SJSA1 (cell line): ENCODE measurements around the gene AOC3. TPM values are rescaled to one million over a fixed set of nuclear protein-coding genes. Genes with fewer than 3 reads are reported as not detected.
"Not testable (repeated sequence)": the region's sequence is repeated elsewhere in the genome, so short reads cannot be mapped to it uniquely, and the experiment has no call there.

ENCODE experiments used
- DNase-seq, 2 experiments: peaks; one replicate each; pipeline ENCODE4 v3.0.0-alpha.2; 2015 to 2020; ENCODE audit warnings: low spot score in 2 of 2, low read depth in 1 of 2
- H3K27ac ChIP-seq: fragments of 250-450 bp; sonication (Bioruptor Pico); 2 replicates; pipeline ENCODE4 v1.5.1; 2020; ENCODE audit warnings: mild to moderate bottlenecking, moderate library complexity
- H3K27me3 ChIP-seq: fragments of 250-450 bp; sonication (Bioruptor Pico); replicated peaks from 2 replicates; pipeline ENCODE4 v1.5.1; 2020; ENCODE audit warnings: mild to moderate bottlenecking, moderate library complexity
- H3K36me3 ChIP-seq: fragments of 250-450 bp; sonication (Bioruptor Pico); 2 replicates; pipeline ENCODE4 v1.5.1; 2020; ENCODE audit warnings: mild to moderate bottlenecking
- H3K4me1 ChIP-seq: fragments of 250-450 bp; sonication (Bioruptor Pico); replicated peaks from 2 replicates; pipeline ENCODE4 v1.6.1; 2021; ENCODE audit warnings: mild to moderate bottlenecking
- H3K4me3 ChIP-seq: fragments of 250-450 bp; sonication (Bioruptor Pico); 2 replicates; pipeline ENCODE4 v1.5.1; 2020; ENCODE audit warnings: mild to moderate bottlenecking
- H3K9me3 ChIP-seq: fragments of 250-450 bp; sonication (Bioruptor Pico); replicated peaks from 2 replicates; pipeline ENCODE4 v1.5.1; 2020; ENCODE audit warnings: mild to moderate bottlenecking
- total RNA-seq: library from RNA; depleted of rRNA; stranded (reverse); fragments of >200 nt; shearing (Covaris generic); gene quantifications from 2 replicates; pipeline ENCODE4 v1.2.3, GENCODE V29; 2014

Gene AOC3
- total RNA-seq, 1 experiment from 2014 or later, result not detected

DNA sequence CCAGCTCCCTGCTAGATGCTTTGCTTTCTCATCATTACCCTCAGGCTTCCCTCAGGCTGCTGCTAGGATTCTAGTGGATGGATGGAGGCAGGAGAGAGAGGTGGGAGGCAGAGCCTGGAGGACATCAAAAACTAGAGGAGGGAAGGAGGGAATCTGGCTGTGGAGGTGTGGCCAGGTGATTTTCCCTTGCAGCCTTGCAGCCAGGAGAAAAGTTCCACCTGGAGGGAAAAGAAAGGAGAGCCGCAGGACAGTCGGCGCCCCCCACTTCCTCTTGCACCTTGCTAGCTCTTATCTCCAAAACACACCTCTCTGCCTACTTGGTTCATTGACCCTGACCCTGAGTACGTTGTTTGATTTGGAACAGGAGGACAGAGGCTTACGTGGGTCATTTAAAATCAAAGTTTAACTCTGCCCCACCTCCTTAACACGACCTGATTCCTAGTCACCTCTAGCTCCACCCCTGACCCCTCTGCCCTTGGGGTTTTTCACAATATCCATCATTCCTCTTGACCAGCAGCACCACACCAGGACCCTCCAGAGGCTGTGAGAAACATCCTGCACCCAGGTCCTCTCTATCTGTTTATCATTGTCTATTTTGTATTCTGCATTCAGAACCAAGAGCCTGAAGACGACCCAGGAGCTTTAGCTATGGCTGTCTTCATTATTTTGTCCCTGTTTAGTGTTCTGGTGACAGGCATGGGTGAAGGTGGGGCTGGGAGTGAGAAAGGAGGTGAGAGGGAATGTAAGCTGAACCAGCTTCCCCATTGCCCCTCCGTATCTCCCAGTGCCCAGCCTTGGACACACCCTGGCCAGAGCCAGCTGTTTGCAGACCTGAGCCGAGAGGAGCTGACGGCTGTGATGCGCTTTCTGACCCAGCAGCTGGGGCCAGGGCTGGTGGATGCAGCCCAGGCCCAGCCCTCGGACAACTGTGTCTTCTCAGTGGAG is 15.9 kb downstream of the AOC3 start:
- Histone ChIP-seq H3K27ac (no peak overlapping the region), H3K27me3 (peaks cover 10% of the 10 kb centered on the region; the same call in 1 of the 2 replicates), H3K4me3 (no peak overlapping the region), H3K4me1 (no peaks in the 10 kb centered on the region), H3K36me3 (no peaks in the 10 kb centered on the region), H3K9me3 (peaks cover 2% of the 10 kb centered on the region; the same call in 1 of the 2 replicates)
- no peak for DNase-seq

DNA sequence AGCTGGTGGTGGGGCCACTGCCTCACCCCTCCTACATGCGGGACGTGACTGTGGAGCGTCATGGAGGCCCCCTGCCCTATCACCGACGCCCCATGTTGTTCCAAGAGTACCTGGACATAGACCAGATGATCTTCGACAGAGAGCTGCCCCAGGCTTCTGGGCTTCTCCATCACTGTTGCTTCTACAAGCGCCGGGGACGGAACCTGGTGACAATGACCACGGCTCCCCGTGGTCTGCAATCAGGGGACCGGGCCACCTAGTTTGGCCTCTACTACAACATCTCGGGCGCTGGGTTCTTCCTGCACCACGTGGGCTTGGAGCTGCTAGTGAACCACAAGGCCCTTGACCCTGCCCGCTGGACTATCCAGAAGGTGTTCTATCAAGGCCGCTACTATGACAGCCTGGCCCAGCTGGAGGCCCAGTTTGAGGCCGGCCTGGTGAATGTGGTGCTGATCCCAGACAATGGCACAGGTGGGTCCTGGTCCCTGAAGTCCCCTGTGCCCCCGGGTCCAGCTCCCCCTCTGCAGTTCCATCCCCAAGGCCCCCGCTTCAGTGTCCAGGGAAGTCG is 16.8 kb downstream of the AOC3 start:
- not testable (repeated sequence) for H3K9me3 ChIP-seq, DNase-seq, H3K27ac ChIP-seq

DNA sequence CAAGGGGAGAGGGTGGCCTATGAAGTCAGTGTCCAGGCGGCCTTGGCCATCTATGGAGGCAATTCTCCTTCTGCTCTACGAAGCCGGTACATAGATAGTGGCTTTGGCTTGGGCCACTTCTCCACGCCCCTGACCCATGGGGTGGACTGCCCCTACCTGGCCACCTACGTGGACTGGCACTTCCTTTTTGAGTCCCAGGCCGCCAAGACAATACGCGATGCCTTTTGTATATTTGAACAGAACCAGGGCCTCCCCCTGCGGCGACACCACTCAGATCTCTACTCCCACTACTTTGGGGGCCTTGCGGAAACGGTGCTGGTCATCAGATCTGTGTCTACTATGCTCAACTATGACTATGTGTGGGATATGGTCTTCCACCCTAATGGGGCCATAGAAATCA is 17.3 kb downstream of the AOC3 start:
- no peaks in the 10 kb centered on the region for H3K4me1 ChIP-seq
- no peaks in the 10 kb centered on the region; the same call in 1 of the 2 replicates for H3K9me3 ChIP-seq
- no peak for DNase-seq
- H3K4me3 ChIP-seq, result no peak overlapping the region
- no peak overlapping the region for H3K27ac ChIP-seq
- H3K27me3 ChIP-seq, result peaks cover 13% of the 10 kb centered on the region; the same call in 1 of the 2 replicates
- H3K36me3 ChIP-seq, result no peaks in the 10 kb centered on the region

More for the DNA sequence above, 16.8 kb downstream of the AOC3 start:
- H3K4me1 ChIP-seq, H3K27me3 ChIP-seq, H3K36me3 ChIP-seq, H3K4me3 ChIP-seq: not testable (repeated sequence)

DNA sequence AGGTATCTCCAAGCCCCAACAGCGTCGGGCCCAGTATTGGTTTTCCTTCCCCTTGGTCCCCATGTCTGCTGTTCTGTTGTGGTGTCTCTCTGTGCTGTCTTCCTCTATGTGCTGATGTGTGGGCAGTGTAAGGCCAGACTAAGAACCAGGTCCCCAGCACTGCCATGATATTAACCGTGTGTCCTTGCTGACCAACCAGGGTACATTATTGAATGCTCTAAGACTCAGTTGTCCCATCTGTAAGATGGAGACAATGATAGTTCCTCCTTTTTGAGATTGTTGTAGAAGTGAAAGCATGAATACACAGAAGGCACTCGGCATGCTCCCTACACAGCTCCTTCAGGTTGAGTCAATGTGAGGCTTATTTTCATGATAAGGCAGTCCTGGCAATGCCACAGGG is 20.6 kb downstream of the AOC3 start:
- Histone ChIP-seq H3K4me3 (no peak overlapping the region), H3K27ac (no peak overlapping the region), H3K36me3 (no peaks in the 10 kb centered on the region), H3K9me3 (no peaks in the 10 kb centered on the region), H3K27me3 (peaks cover 17% of the 10 kb centered on the region), H3K4me1 (no peaks in the 10 kb centered on the region)
- DNase-seq, result no peak

DNA sequence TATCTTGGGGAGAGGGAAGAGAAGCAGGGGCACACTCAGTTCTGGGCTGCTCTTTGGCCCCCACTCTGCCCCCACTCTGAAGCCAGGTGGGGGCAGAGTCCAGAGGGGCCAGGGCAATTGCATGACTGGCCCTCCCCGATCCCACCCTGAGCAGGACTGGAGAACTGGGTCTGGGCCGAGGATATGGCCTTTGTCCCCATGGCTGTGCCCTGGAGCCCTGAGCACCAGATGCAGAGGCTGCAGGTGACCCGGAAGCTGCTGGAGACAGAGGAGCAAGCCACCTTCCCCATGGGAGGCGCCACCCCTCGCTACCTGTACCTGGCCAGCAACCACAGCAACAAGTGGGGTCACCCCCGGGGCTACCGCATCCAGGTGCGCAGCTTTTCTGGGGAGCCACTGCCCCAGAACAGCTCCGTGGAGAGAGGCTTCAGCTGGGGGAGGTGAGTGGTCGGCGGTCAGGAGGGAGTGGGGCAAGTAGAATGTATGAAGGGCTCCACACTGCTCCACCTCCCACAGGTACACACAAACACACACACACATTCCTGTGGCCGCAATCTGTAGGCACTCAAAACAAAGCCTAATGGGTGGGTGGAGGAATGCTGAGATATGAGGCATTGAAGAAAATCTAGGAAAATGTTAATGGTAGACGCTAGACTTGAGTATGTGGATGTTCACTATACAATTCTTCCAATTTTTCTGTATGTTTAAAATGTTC is 21.4 kb downstream of the AOC3 start:
- Histone ChIP-seq H3K27me3 (peaks cover 24% of the 10 kb centered on the region), H3K4me1 (no peaks in the 10 kb centered on the region), H3K9me3 (no peaks in the 10 kb centered on the region), H3K27ac (no peak overlapping the region), H3K36me3 (no peaks in the 10 kb centered on the region), H3K4me3 (no peak overlapping the region)
- DNase-seq, result no peak

DNA sequence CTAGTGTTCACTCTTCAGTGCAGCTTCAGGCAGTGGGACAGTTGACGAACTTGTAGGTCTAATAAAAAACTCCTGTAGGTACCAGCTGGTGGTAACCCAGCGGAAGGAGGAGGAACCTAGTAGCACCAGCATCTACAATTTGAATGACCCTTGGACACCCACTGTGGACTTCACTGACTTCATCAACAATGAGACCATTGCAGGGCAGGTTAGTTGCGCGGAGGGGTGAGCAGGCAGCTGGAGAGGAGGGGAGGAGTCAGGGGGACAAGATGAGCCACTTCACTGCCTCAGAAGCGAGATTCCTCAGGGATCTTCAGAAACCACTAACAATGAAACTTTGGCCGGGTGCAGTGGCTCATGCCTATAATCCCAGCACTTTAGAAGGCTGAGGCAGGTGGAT is 22.3 kb downstream of the AOC3 start:
- peaks cover 30% of the 10 kb centered on the region for H3K27me3 ChIP-seq
- no peaks in the 10 kb centered on the region for H3K9me3 ChIP-seq
- no peaks in the 10 kb centered on the region for H3K4me1 ChIP-seq
- no peak overlapping the region for H3K27ac ChIP-seq
- no peaks in the 10 kb centered on the region for H3K36me3 ChIP-seq
- no peak overlapping the region for H3K4me3 ChIP-seq
- no peak for DNase-seq

DNA sequence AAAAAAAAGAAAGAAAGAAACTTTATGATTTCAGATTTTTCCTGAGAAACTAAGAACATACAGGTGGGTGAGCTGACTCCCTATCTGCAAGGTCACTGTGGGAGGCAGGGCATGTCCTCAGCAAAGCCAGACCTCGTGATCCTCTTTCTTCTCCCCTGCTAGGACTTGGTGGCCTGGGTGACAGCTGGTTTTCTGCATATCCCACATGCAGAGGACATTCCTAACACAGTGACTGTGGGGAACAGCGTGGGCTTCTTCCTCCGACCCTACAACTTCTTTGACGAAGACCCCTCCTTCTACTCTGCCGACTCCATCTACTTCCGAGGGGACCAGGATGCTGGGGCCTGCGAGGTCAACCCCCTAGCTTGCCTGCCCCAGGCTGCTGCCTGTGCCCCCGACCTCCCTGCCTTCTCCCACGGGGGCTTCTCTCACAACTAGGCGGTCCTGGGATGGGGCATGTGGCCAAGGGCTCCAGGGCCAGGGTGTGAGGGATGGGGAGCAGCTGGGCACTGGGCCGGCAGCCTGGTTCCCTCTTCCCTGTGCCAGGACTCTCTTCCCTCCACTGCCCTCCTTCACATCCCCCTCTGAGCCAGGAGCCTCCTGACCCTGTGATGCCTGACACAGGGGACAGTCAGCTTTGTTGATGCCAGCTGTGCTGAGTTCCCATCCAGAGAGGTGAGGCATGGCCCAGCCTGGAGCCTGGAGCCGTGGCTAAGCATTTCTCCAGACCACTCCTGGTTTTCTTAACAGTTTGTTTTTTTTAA is 23.1 kb downstream of the AOC3 start:
- H3K4me1 ChIP-seq, H3K9me3 ChIP-seq, DNase-seq, H3K36me3 ChIP-seq, H3K4me3 ChIP-seq, H3K27ac ChIP-seq: not testable (repeated sequence)
- peaks cover 33% of the 10 kb centered on the region for H3K27me3 ChIP-seq

DNA sequence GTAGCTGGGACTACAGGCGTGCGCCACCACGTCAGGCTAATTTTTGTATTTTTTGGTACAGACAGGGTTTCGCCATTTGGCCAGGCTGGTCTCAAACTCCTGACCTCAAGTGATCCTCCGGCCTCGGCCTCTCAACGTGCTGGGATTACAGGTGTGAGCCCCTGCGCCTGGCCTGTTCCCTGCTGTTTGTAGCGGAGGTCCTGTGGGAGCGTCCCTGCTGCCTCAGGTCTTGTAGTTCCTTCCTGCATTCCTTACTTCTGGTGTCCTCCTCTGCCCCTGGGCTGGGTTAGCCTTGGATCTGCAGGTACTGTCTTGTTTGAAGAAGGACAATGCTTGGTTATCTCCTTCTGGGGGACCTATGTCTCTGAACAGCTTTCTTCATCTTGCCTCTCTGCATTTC is 26.0 kb downstream of the AOC3 start:
- peaks cover 33% of the 10 kb centered on the region for H3K27me3 ChIP-seq
- no peak for DNase-seq
- H3K36me3 ChIP-seq, result no peaks in the 10 kb centered on the region
- H3K27ac ChIP-seq, result no peak overlapping the region
- H3K4me1 ChIP-seq, result no peaks in the 10 kb centered on the region
- no peak overlapping the region for H3K4me3 ChIP-seq
- H3K9me3 ChIP-seq, result no peaks in the 10 kb centered on the region

DNA sequence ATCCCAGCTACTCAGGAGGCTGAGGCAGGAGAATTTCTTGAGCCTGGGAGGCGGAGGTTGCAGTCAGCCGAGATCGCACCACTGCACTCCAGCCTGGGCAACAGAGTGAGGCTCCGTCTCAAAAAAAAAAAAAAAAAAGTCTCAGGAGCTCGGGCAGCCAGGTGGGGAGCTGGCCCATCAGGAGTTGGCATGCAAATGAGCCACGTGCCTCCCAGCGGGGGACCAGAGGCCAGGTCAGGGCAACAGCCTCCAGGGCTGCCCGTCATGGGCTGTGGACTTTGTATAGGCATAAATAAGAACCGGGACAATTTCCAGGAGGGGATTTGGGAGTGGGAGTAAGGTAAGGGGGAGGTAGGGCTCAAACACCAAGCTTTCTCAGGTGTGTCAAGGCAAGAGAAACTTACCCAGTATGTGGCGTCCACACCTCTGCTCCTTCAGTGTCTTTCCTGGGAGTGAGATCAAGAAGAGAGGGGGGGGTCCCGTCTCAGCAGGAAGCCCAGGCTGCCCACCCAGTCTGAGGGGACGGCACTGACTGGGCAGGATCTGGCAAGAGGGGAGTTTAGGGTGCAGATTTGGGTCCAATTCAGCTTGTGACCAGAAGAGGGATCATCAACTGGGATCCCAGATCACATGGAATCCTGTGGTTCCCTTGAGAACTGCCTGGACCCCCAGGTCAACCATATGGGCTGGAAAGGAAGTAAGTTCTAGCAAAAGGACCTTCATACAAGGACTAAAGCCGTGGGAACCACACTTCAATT is 27.3 kb downstream of the AOC3 start:
- H3K4me1 ChIP-seq, result no peaks in the 10 kb centered on the region
- H3K36me3 ChIP-seq, result no peaks in the 10 kb centered on the region
- H3K9me3 ChIP-seq, result no peaks in the 10 kb centered on the region
- no peak overlapping the region for H3K4me3 ChIP-seq
- no peak overlapping the region for H3K27ac ChIP-seq
- H3K27me3 ChIP-seq, result peaks cover 31% of the 10 kb centered on the region
- DNase-seq, result no peak

DNA sequence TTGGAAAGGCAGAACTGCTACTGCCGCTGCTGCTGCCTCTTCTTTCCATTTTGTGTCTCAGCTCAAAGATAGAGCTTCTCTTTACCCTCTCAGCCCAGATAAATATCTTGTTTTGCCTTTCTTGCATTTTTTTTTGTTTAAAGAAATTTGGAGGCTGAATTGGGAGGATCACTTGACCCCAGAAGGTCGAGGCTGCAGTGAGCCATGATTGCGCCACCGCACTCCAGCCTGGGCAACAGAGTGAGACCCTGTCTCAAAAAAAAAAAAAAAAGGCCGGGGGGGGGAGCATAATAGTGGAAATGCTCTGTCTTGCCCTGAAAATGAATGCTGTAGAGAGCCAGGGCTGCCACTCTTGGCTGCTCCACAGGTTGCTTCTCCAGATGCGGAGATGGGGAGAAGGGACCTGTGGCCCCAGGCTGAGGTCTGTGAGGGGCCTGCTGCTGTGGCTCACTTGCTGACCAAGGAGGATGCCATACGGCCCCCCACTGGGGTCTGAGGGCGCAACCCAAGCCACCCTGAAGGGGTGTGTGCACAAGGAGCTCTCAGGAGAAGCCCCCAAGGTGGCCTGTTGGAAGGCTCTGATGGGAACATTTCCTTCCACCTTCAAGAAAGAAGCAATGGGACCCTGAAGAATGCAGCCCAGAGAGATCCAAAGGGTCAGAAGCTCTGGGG is 28.1 kb downstream of the AOC3 start:
- H3K27ac ChIP-seq, result no peak overlapping the region
- H3K4me3 ChIP-seq, result no peak overlapping the region
- no peaks in the 10 kb centered on the region for H3K36me3 ChIP-seq
- no peak for DNase-seq
- no peaks in the 10 kb centered on the region for H3K4me1 ChIP-seq
- H3K9me3 ChIP-seq, result no peaks in the 10 kb centered on the region
- H3K27me3 ChIP-seq, result peaks cover 29% of the 10 kb centered on the region

DNA sequence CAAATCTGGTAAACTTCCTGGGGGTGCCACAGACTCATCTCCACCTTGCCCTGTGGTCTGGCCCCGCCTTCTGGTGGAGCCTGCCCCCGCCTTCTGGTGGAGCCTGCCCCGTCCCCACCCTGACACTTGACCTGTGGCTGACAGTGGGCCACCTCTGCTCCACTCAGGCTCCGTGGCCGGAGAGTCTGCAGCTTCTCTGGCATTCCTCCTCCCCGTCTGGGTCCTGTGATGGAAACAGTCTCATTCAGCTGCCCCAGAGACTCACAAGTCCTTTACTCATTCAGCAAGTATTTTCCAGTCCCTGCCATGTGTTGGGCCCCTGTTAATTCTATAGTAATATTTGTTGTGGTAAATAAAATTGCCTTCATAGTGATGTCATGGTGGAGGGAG is 28.6 kb downstream of the AOC3 start:
- Histone ChIP-seq H3K4me3 (no peak overlapping the region), H3K36me3 (no peaks in the 10 kb centered on the region), H3K9me3 (no peaks in the 10 kb centered on the region), H3K27me3 (peaks cover 29% of the 10 kb centered on the region), H3K4me1 (no peaks in the 10 kb centered on the region), H3K27ac (no peak overlapping the region)
- DNase-seq, result no peak

DNA sequence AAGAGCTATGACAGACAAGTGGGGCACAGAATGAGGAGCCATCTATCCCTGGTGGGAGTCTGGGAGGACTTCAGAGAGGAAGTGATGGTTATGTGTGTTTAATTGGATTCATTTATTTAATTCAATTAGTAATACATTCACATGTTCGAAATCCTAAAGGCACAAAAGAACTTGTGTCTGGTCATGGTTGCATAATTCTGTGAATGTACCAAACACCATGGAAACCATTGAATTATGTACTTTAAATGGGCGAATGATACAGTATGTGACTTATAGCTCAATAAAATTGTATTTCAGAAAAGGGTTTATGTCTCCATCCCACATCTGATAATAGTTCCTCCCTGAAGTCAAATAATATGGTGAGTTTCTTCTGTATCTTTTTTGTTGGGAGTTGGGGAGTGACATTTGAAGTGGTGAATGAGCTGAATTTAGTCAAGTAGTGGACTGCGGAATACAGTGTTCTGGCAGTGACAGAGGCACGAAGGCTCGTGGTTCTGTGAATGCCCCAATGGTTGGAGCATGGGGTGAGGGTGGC is 29.8 kb downstream of the AOC3 start:
- H3K27ac ChIP-seq, result no peak overlapping the region
- no peaks in the 10 kb centered on the region for H3K9me3 ChIP-seq
- DNase-seq, result no peak
- H3K4me3 ChIP-seq, result no peak overlapping the region
- no peaks in the 10 kb centered on the region for H3K4me1 ChIP-seq
- no peaks in the 10 kb centered on the region for H3K36me3 ChIP-seq
- H3K27me3 ChIP-seq, result peaks cover 18% of the 10 kb centered on the region
